Thyroid gland (tissue), 4 donors: Measurements from ENCODE around the gene SLCO3A1.

Experiments used
- POLR2A ChIP-seq, 2 donors: fragments of 450-650 bp; IDR thresholded peaks; one replicate each; pipeline ENCODE4 v1.6.1; 2017; ENCODE audit warnings: antibody characterized with exemption in 2 of 2, mild to moderate bottlenecking in 2 of 2, moderate library complexity in 1 of 2
- TF ChIP-seq, protein P1 (sequence below), 6 experiments: fragments of 200-600 bp in 3 of 6; fragments of 450-650 bp in 3 of 6; sonication (generic) in 3 of 6; IDR thresholded peaks; one replicate each; pipeline ENCODE4 v1.5.1; 2016 to 2019; ENCODE audit warnings: antibody characterized with exemption in 6 of 6, mild to moderate bottlenecking in 2 of 6, inconsistent platforms in 1 of 6, moderate library complexity in 1 of 6

GRCh38 chr15:92130244-92130643, 276.7 kb downstream of the SLCO3A1 start:
- TF ChIP-seq, protein P1, sequence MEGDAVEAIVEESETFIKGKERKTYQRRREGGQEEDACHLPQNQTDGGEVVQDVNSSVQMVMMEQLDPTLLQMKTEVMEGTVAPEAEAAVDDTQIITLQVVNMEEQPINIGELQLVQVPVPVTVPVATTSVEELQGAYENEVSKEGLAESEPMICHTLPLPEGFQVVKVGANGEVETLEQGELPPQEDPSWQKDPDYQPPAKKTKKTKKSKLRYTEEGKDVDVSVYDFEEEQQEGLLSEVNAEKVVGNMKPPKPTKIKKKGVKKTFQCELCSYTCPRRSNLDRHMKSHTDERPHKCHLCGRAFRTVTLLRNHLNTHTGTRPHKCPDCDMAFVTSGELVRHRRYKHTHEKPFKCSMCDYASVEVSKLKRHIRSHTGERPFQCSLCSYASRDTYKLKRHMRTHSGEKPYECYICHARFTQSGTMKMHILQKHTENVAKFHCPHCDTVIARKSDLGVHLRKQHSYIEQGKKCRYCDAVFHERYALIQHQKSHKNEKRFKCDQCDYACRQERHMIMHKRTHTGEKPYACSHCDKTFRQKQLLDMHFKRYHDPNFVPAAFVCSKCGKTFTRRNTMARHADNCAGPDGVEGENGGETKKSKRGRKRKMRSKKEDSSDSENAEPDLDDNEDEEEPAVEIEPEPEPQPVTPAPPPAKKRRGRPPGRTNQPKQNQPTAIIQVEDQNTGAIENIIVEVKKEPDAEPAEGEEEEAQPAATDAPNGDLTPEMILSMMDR (IDR thresholded peaks at IDR 0.05) = no peak
- TF ChIP-seq POLR2A (IDR thresholded peaks at IDR 0.05) = no peak
